NCI-H1092 (cell line): Measurements from ENCODE around the gene R3HDM2.
A peak's percentile ranks its signal among the peaks of the same experiment; 100 is the strongest.

Experiments
- DNase-seq: peaks from one replicate; lab custom pipeline; 2025; lab: John Stamatoyannopoulos, UW

Gene R3HDM2

GRCh38 chr12:57266681-57267080 lies 164.2 kb downstream of the R3HDM2 start:
- DNase-seq, result no peak

- no peak for DNase-seq
These were observed 167.7 kb downstream of the R3HDM2 start for GRCh38 chr12:57263096-57263495.

- no peak for DNase-seq
These were observed 168.6 kb downstream of the R3HDM2 start for GRCh38 chr12:57262126-57262822.

GRCh38 chr12:57261428-57261865 lies 169.4 kb downstream of the R3HDM2 start:
- peak; percentile 73 for DNase-seq

- DNase-seq, result no peak
These were observed 170.5 kb downstream of the R3HDM2 start for GRCh38 chr12:57260366-57260765.

- DNase-seq, result no peak
These were observed 171.6 kb downstream of the R3HDM2 start for GRCh38 chr12:57258977-57259970.

GRCh38 chr12:57255916-57256315 lies 174.9 kb downstream of the R3HDM2 start:
- no peak for DNase-seq

GRCh38 chr12:57254506-57255280 lies 176.2 kb downstream of the R3HDM2 start:
- DNase-seq, result no peak

- no peak for DNase-seq
These were observed 179.9 kb downstream of the R3HDM2 start, which contains the start of gene STAC3 for GRCh38 chr12:57250956-57251355. STAC3 (minus strand) TSS chr12:57251187; CDS start chr12:57249636, 1,551 bp downstream.

GRCh38 chr12:57250541-57250940 lies 180.3 kb downstream of the R3HDM2 start:
- no peak for DNase-seq

GRCh38 chr12:57248934-57249742 lies 181.7 kb downstream of the R3HDM2 start:
- no peak for DNase-seq

GRCh38 chr12:57247041-57247440 lies 183.8 kb downstream of the R3HDM2 start:
- DNase-seq, result no peak

GRCh38 chr12:57244312-57244696 lies 186.5 kb downstream of the R3HDM2 start:
- no peak for DNase-seq

GRCh38 chr12:57243521-57244311 lies 187.1 kb downstream of the R3HDM2 start:
- DNase-seq, result peak; percentile 61

- DNase-seq, result peak; percentile 77
These were observed 188.0 kb downstream of the R3HDM2 start for GRCh38 chr12:57242691-57243454.

- peak; percentile 55 for DNase-seq
These were observed 188.5 kb downstream of the R3HDM2 start for GRCh38 chr12:57242329-57242690.

GRCh38 chr12:57241402-57242310 lies 189.2 kb downstream of the R3HDM2 start:
- no peak for DNase-seq

- no peak for DNase-seq
These were observed 189.9 kb downstream of the R3HDM2 start for GRCh38 chr12:57240926-57241401.
